Uterus (tissue), 2 donors: ENCODE results near the gene DNASE1L2.

Source experiments
- CTCF ChIP-seq, 4 experiments: fragments of 200-600 bp in 2 of 4; fragments of 450-650 bp in 2 of 4; sonication (generic) in 2 of 4; IDR thresholded peaks; one replicate each; pipeline ENCODE4 v1.5.1; 2016 to 2019; ENCODE audit warnings: antibody characterized with exemption in 4 of 4, mild to moderate bottlenecking in 2 of 4, moderate library complexity in 1 of 4
- POLR2A ChIP-seq, 2 donors: fragments of 450-650 bp; IDR thresholded peaks; one replicate each; pipeline ENCODE4 v1.6.1; 2016; ENCODE audit warnings: antibody characterized with exemption in 2 of 2, mild to moderate bottlenecking in 1 of 2, moderate library complexity in 1 of 2

GRCh38 chr16:2206780-2207433 lies 29.3 kb upstream of the DNASE1L2 start:
- no peak for TF ChIP-seq CTCF (IDR thresholded peaks at IDR 0.05)
- no peak for TF ChIP-seq POLR2A (IDR thresholded peaks at IDR 0.05)
